Measurements from ENCODE around the gene ZNF391. TPM values are rescaled to one million over a fixed set of nuclear protein-coding genes. Genes with fewer than 3 reads are reported as not detected.

Gene ZNF391
- total RNA-seq, 1 donor from 2014 or later: 7.2 TPM

DNA sequence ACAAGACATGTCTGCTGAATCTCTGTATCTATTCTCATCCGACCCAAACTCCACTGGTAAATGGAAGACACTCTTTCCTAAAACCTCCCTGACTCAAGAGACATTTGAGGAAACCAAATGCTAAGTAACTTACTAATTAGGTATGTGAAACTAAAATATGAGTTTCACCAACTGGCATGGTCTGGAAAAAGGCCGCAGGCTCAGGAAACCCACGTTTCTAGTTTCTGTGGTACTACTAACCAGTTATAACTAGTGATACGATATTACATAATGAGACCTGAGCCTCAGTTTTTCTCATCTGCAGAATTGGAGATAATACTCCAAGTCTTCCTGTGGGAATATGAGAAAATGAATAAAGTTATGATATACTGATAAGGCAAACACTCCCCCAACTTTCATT, 39.9 kb downstream of the ZNF391 start:
- Mint-ChIP-seq H3K27me3 (ENCODE audit: low read depth, unreplicated experiment) (peaks cover 6% of the 10 kb centered on the region), H3K36me3 (ENCODE audit: low read depth, unreplicated experiment) (no peaks in the 10 kb centered on the region), H3K9me3 (ENCODE audit: unreplicated experiment) (peaks cover 12% of the 10 kb centered on the region), H3K4me3 (ENCODE audit: unreplicated experiment) (no peak overlapping the region), H3K27ac (ENCODE audit: unreplicated experiment) (no peak overlapping the region), H3K4me1 (ENCODE audit: low read depth, unreplicated experiment) (no peaks in the 10 kb centered on the region)
- no peaks in the 10 kb centered on the region for H3K36me3 ChIP-seq (ENCODE audit: insufficient read depth, low read length)
- H3K9me3 ChIP-seq (ENCODE audit: insufficient read depth, low read depth, low read length): peaks cover 3% of the 10 kb centered on the region
- H3K27ac ChIP-seq (ENCODE audit: low read depth, low read length): no peak overlapping the region
- no peak overlapping the region for H2AFZ ChIP-seq (ENCODE audit: low read depth, low read length)
- no peak for FAIRE-seq
- H3K79me2 ChIP-seq (ENCODE audit: insufficient read depth, low read length): no peaks in the 10 kb centered on the region
- no peaks in the 10 kb centered on the region for H4K20me1 ChIP-seq (ENCODE audit: insufficient read depth, low read length)
- no peak overlapping the region for H3K4me3 ChIP-seq (ENCODE audit: insufficient read depth, low read depth, low read length)
- H3K4me2 ChIP-seq (ENCODE audit: low read length): no peak overlapping the region
- H3K4me1 ChIP-seq (ENCODE audit: insufficient read depth, low read length): no peaks in the 10 kb centered on the region
- no peaks in the 10 kb centered on the region for H3K27me3 ChIP-seq (ENCODE audit: insufficient read depth, low read length)
- TF ChIP-seq EZH2 (IDR thresholded peaks at IDR 0.05; ENCODE audit: insufficient read depth, low read length): no peak
- TF ChIP-seq CTCF (IDR thresholded peaks at IDR 0.05; ENCODE audit: insufficient read depth, low read depth, low read length): no peak
- H3K9ac ChIP-seq (ENCODE audit: low read length): no peak overlapping the region
- no peak for DNase-seq (ENCODE audit: low read depth)

DNA sequence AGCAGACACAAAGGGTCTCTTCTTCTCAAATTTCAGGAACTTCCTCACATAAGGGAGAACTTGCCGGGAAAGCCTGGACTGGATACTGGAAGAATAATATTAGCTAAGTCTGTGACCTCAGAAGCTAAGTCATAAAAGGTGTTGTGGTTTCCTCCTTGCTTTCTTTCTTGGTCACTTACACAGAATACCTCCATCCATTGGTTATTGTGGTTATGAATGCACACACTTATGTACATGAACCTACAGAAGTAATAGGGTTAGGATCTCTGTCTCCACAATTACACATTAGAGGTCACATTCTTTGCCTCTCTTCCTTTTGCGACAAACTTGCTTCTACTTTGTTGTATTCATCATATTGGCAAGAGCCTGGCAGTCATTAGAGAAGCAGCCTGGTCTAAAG, 40.4 kb downstream of the ZNF391 start:
- Histone ChIP-seq H3K4me2 (ENCODE audit: low read length) (no peak overlapping the region), H3K27me3 (ENCODE audit: insufficient read depth, low read length) (no peaks in the 10 kb centered on the region), H3K27ac (ENCODE audit: low read depth, low read length) (no peak overlapping the region), H3K79me2 (ENCODE audit: insufficient read depth, low read length) (no peaks in the 10 kb centered on the region), H3K4me1 (ENCODE audit: insufficient read depth, low read length) (no peaks in the 10 kb centered on the region), H3K36me3 (ENCODE audit: insufficient read depth, low read length) (no peaks in the 10 kb centered on the region), H3K4me3 (ENCODE audit: insufficient read depth, low read depth, low read length) (no peak overlapping the region), H2AFZ (ENCODE audit: low read depth, low read length) (no peak overlapping the region), H4K20me1 (ENCODE audit: insufficient read depth, low read length) (no peaks in the 10 kb centered on the region), H3K9me3 (ENCODE audit: insufficient read depth, low read depth, low read length) (peaks cover 3% of the 10 kb centered on the region), H3K9ac (ENCODE audit: low read length) (no peak overlapping the region)
- Mint-ChIP-seq H3K4me3 (ENCODE audit: unreplicated experiment) (no peak overlapping the region), H3K36me3 (ENCODE audit: low read depth, unreplicated experiment) (no peaks in the 10 kb centered on the region), H3K27ac (ENCODE audit: unreplicated experiment) (no peak overlapping the region), H3K27me3 (ENCODE audit: low read depth, unreplicated experiment) (peaks cover 6% of the 10 kb centered on the region), H3K9me3 (ENCODE audit: unreplicated experiment) (peaks cover 14% of the 10 kb centered on the region), H3K4me1 (ENCODE audit: low read depth, unreplicated experiment) (no peaks in the 10 kb centered on the region)
- DNase-seq (ENCODE audit: low read depth) (no peak), FAIRE-seq (no peak)
- TF ChIP-seq CTCF (IDR thresholded peaks at IDR 0.05; ENCODE audit: insufficient read depth, low read depth, low read length) (no peak), EZH2 (IDR thresholded peaks at IDR 0.05; ENCODE audit: insufficient read depth, low read length) (no peak)

- Histone ChIP-seq H3K4me3 (ENCODE audit: insufficient read depth, low read depth, low read length) (no peak overlapping the region), H3K36me3 (ENCODE audit: insufficient read depth, low read length) (no peaks in the 10 kb centered on the region), H3K9me3 (ENCODE audit: insufficient read depth, low read depth, low read length) (no peaks in the 10 kb centered on the region), H3K4me1 (ENCODE audit: insufficient read depth, low read length) (no peaks in the 10 kb centered on the region), H3K4me2 (ENCODE audit: low read length) (no peak overlapping the region), H3K27ac (ENCODE audit: low read depth, low read length) (no peak overlapping the region), H3K27me3 (ENCODE audit: insufficient read depth, low read length) (no peaks in the 10 kb centered on the region), H4K20me1 (ENCODE audit: insufficient read depth, low read length) (no peaks in the 10 kb centered on the region), H2AFZ (ENCODE audit: low read depth, low read length) (no peak overlapping the region), H3K9ac (ENCODE audit: low read length) (no peak overlapping the region), H3K79me2 (ENCODE audit: insufficient read depth, low read length) (no peaks in the 10 kb centered on the region)
- DNase-seq (ENCODE audit: low read depth): no peak
- no peak overlapping the region for H3K27ac Mint-ChIP-seq (ENCODE audit: unreplicated experiment)
- no peak for FAIRE-seq
- no peak overlapping the region for H3K4me3 Mint-ChIP-seq (ENCODE audit: unreplicated experiment)
- peaks cover 16% of the 10 kb centered on the region for H3K9me3 Mint-ChIP-seq (ENCODE audit: unreplicated experiment)
- no peak for TF ChIP-seq EZH2 (IDR thresholded peaks at IDR 0.05; ENCODE audit: insufficient read depth, low read length)
- TF ChIP-seq CTCF (IDR thresholded peaks at IDR 0.05; ENCODE audit: insufficient read depth, low read depth, low read length): no peak
- peaks cover 6% of the 10 kb centered on the region for H3K27me3 Mint-ChIP-seq (ENCODE audit: low read depth, unreplicated experiment)
- no peaks in the 10 kb centered on the region for H3K4me1 Mint-ChIP-seq (ENCODE audit: low read depth, unreplicated experiment)
- H3K36me3 Mint-ChIP-seq (ENCODE audit: low read depth, unreplicated experiment): no peaks in the 10 kb centered on the region
These were observed 45.2 kb downstream of the ZNF391 start for GRCh38 chr6:27433714-27434113.

Data from astrocyte (in vitro differentiated cells and primary cell).